ENCODE data around the gene BTBD16. TPM values are rescaled to one million over a fixed set of nuclear protein-coding genes. Genes with fewer than 3 reads are reported as not detected.

BTBD16 gene
- total and polyA plus RNA-seq, 10 of the 15 experiments (the other 5 are each of a cell fraction or from before 2014, with no cell fraction given), result 0.11 TPM; not detected in 9

DNA sequence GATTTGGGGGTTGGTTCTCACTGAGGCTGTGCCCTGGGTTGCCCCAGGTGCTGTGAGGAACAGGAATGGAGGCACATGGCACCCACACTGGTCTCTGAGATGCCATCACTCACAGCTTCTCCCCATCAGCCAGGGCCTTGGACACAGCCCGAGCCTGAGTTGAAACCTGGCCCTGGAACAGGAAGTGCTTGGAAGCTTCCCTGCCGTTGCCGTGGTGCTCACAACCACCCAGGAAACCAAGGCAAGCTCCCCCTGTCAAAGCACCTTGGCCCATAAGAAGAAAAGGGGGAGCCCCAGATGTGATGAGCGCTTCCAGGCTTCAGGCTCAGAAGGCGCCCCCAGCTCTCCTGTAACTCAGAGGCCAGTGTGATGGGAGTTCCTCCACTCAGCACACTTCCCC lies at the start of gene BTBD16 (continued):
- TF ChIP-seq CBX5 (IDR thresholded peaks at IDR 0.05; ENCODE audit: low read depth) (no peak), HDAC6 (IDR thresholded peaks at IDR 0.05; ENCODE audit: unreplicated experiment) (no peak)

DNA sequence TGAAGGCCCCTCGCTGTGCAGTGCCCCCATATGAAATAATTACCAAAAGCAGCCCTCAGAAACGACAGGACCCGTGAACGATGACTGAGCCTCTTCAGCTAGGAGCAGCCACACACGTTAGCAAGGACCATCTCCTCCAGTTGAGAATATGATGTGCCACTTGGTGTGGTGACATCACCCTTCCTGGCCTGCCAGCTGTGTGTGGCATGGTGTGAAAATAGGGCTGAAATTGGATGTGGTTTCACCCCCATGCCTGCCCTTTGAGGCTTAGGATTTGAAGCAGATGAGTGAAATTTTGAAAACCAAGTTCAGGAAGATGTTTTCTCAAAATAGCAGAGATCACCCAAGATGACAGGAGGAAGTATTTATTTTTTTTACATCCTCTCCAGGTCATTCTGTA lies 49.1 kb upstream of the BTBD16 start:
- POLR2A ChIA-PET, result no interaction called here
- Histone ChIP-seq H3K9ac (ENCODE audit: control insufficient read depth, insufficient read depth, low read length) (no peak overlapping the region), H3K4me1 (ENCODE audit: control insufficient read depth, insufficient read depth, low read length) (no peaks in the 10 kb centered on the region), H3K9me3 (replicated peaks; ENCODE audit: control insufficient read depth, insufficient read depth, low read length) (no peaks in the 10 kb centered on the region), H3K4me2 (ENCODE audit: control insufficient read depth, insufficient read depth) (no peak overlapping the region), H3K27me3 (replicated peaks in 1 of 2; ENCODE audit: control insufficient read depth in 2 of 2, insufficient read depth in 2 of 2, low read length in 1 of 2) (peaks cover 0 to 1% of the 10 kb centered on the region in 2 experiments; a peak in 2 of 4 replicates), H3K36me3 (ENCODE audit: control insufficient read depth in 2 of 2, insufficient read depth in 2 of 2, low read length in 1 of 2) (no peaks in the 10 kb centered on the region), H2AFZ (ENCODE audit: control insufficient read depth, low read depth, low read length) (no peak overlapping the region), H3K27ac (ENCODE audit: control insufficient read depth, insufficient read depth) (no peak overlapping the region), H3K79me2 (ENCODE audit: control insufficient read depth, insufficient read depth, low read length) (no peaks in the 10 kb centered on the region), H3K4me3 (no peak overlapping the region), H4K20me1 (ENCODE audit: control insufficient read depth, insufficient read depth) (no peaks in the 10 kb centered on the region)
- no peak for ATAC-seq
- FAIRE-seq, result no peak
- BruUV-seq (replicated peaks), result no TSS peak
- in situ Hi-C loops (cut with MboI) (no loop called here), intact Hi-C loops (cut with micrococcal nuclease; ENCODE audit: unreplicated experiment) (no loop called here)
- WGBS (ENCODE audit: insufficient coverage, insufficient replicate concordance, low lambda C conversion rate, missing lambda C conversion rate), result 36% methylated on average over 5 of the region's 5 CpGs
- CTCF ChIA-PET, result no interaction called here
- SMC1A ChIA-PET (ENCODE audit: uncharacterized antibody, unreplicated experiment), result no interaction called here
- DNase-seq (ENCODE audit: low read depth, low spot score), result no peak
- RAD21 ChIA-PET (ENCODE audit: unreplicated experiment), result no interaction called here
- TF ChIP-seq CEBPZ (IDR thresholded peaks at IDR 0.05; ENCODE audit: low read depth, low read length), result no peak
- TF ChIP-seq SUZ12 (IDR thresholded peaks at IDR 0.05; ENCODE audit: unreplicated experiment), result no peak
- no peak for TF ChIP-seq PAX8 (IDR thresholded peaks at IDR 0.05)
- TF ChIP-seq ZNF274 (IDR thresholded peaks at IDR 0.05; ENCODE audit: insufficient read depth, insufficient read length), result no peak
- TF ChIP-seq MXI1 (IDR thresholded peaks at IDR 0.05; ENCODE audit: low read depth, low read length), result no peak
- no peak for TF ChIP-seq ZNF217 (IDR thresholded peaks at IDR 0.05)
- no peak for TF ChIP-seq CHD2 (IDR thresholded peaks at IDR 0.05; ENCODE audit: borderline replicate concordance, low read depth, low read length)
- no peak for TF ChIP-seq NFIC (IDR thresholded peaks at IDR 0.05; ENCODE audit: low read depth, low read length)
- no peak for TF ChIP-seq RAD51 (IDR thresholded peaks at IDR 0.05)
- TF ChIP-seq, protein P1, sequence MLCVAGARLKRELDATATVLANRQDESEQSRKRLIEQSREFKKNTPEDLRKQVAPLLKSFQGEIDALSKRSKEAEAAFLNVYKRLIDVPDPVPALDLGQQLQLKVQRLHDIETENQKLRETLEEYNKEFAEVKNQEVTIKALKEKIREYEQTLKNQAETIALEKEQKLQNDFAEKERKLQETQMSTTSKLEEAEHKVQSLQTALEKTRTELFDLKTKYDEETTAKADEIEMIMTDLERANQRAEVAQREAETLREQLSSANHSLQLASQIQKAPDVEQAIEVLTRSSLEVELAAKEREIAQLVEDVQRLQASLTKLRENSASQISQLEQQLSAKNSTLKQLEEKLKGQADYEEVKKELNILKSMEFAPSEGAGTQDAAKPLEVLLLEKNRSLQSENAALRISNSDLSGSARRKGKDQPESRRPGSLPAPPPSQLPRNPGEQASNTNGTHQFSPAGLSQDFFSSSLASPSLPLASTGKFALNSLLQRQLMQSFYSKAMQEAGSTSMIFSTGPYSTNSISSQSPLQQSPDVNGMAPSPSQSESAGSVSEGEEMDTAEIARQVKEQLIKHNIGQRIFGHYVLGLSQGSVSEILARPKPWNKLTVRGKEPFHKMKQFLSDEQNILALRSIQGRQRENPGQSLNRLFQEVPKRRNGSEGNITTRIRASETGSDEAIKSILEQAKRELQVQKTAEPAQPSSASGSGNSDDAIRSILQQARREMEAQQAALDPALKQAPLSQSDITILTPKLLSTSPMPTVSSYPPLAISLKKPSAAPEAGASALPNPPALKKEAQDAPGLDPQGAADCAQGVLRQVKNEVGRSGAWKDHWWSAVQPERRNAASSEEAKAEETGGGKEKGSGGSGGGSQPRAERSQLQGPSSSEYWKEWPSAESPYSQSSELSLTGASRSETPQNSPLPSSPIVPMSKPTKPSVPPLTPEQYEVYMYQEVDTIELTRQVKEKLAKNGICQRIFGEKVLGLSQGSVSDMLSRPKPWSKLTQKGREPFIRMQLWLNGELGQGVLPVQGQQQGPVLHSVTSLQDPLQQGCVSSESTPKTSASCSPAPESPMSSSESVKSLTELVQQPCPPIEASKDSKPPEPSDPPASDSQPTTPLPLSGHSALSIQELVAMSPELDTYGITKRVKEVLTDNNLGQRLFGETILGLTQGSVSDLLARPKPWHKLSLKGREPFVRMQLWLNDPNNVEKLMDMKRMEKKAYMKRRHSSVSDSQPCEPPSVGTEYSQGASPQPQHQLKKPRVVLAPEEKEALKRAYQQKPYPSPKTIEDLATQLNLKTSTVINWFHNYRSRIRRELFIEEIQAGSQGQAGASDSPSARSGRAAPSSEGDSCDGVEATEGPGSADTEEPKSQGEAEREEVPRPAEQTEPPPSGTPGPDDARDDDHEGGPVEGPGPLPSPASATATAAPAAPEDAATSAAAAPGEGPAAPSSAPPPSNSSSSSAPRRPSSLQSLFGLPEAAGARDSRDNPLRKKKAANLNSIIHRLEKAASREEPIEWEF (IDR thresholded peaks at IDR 0.05; ENCODE audit: insufficient replicate concordance, low read depth, low read length), result no peak
